GM23338 (cell line): ENCODE data around the gene DHX36.

ENCODE experiments used
- CTCF ChIP-seq, 2 experiments: fragments of 200-600 bp in 1 of 2; sonication (generic) in 1 of 2; conservative IDR thresholded peaks; 2 replicates each; pipeline versions ENCODE4 v1.5.1 to v1.6.1; 2016 to 2017; ENCODE audit warnings: antibody characterized with exemption in 2 of 2, low read depth in 2 of 2, mild to moderate bottlenecking in 2 of 2, moderate library complexity in 1 of 2
- EZH2 ChIP-seq: fragments of 200-600 bp; sonication (generic); IDR thresholded peaks from one replicate; pipeline ENCODE4 v1.8.0; 2017; ENCODE audit warnings: antibody characterized with exemption, mild to moderate bottlenecking, low read depth; ENCODE audit not compliant: unreplicated experiment
- NANOG ChIP-seq: IDR thresholded peaks from 2 replicates; pipeline ENCODE4 v1.6.1; 2016; ENCODE audit warnings: antibody characterized with exemption, borderline replicate concordance

GRCh38 chr3:154304116-154304786 lies 20.0 kb downstream of the DHX36 start:
- no peak for TF ChIP-seq EZH2
- TF ChIP-seq CTCF (conservative IDR thresholded peaks at IDR 0.05; ENCODE audit: low read depth in 2 of 2) = no peak
- TF ChIP-seq NANOG = no peak
